ENCODE data around the gene MTO1. TPM values are rescaled to one million over a fixed set of nuclear protein-coding genes. Genes with fewer than 3 reads are reported as not detected.
"Not testable (repeated sequence)": the region's sequence is repeated elsewhere in the genome, so short reads cannot be mapped to it uniquely, and the experiment has no call there.

MTO1 gene
- total RNA-seq, 4 donors from 2014 or later: 19.5 to 27.8 (median 24.3) TPM

- H3K9me3 ChIP-seq: no peaks in the 10 kb centered on the region
- no peaks in the 10 kb centered on the region for H3K4me1 ChIP-seq
- H3K27me3 ChIP-seq: no peaks in the 10 kb centered on the region
- H3K36me3 ChIP-seq: no peaks in the 10 kb centered on the region
- WGBS, 2 donors: 82 to 90% methylated on average over 12 of the region's 12 CpGs
- DNase-seq: no peak
- intact Hi-C loops (cut with DNase I): no loop called here
- no peak overlapping the region for H3K4me3 ChIP-seq
- no peak for TF ChIP-seq POLR2A (IDR thresholded peaks at IDR 0.05)
- TF ChIP-seq, protein P1, sequence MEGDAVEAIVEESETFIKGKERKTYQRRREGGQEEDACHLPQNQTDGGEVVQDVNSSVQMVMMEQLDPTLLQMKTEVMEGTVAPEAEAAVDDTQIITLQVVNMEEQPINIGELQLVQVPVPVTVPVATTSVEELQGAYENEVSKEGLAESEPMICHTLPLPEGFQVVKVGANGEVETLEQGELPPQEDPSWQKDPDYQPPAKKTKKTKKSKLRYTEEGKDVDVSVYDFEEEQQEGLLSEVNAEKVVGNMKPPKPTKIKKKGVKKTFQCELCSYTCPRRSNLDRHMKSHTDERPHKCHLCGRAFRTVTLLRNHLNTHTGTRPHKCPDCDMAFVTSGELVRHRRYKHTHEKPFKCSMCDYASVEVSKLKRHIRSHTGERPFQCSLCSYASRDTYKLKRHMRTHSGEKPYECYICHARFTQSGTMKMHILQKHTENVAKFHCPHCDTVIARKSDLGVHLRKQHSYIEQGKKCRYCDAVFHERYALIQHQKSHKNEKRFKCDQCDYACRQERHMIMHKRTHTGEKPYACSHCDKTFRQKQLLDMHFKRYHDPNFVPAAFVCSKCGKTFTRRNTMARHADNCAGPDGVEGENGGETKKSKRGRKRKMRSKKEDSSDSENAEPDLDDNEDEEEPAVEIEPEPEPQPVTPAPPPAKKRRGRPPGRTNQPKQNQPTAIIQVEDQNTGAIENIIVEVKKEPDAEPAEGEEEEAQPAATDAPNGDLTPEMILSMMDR (IDR thresholded peaks at IDR 0.05): no peak
- H3K27ac ChIP-seq: no peak overlapping the region
These were observed 87.2 kb downstream of the MTO1 start for GRCh38 chr6:73548458-73549446.

DNA sequence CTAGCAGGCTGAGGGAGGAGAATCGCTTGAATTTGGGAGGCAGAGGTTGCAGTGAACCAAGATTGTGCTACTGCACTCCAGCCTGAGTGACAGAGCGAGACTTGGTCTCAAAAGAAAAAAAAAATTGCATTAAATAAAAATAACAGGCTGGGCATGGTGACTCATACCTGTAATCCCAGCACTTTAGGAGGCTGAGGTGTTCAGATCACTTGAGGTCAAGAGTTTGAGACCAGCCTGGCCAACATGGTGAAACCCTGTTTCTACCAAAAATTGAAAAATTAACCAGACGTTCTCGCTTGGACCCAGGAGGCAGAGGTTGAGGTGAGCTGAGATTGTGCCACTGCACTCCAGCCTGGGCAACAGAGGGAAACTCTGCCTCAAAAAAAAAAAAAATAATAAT, 89.6 kb downstream of the MTO1 start:
- H3K4me1 ChIP-seq; H3K4me3 ChIP-seq; H3K9me3 ChIP-seq; intact Hi-C loops (cut with DNase I); H3K27ac ChIP-seq; H3K36me3 ChIP-seq; DNase-seq; H3K27me3 ChIP-seq: not testable (repeated sequence)
- 87 to 96% methylated on average over 4 of the region's 4 CpGs for WGBS, 2 donors

- intact Hi-C loops (cut with DNase I); H3K27ac ChIP-seq; H3K4me3 ChIP-seq; H3K9me3 ChIP-seq; H3K36me3 ChIP-seq; DNase-seq; H3K27me3 ChIP-seq; H3K4me1 ChIP-seq: not testable (repeated sequence)
- WGBS, 2 donors: 93 to 94% methylated on average over 4 to 11 of the region's 11 CpGs
These were observed 93.9 kb downstream of the MTO1 start for GRCh38 chr6:73555380-73555949.

DNA sequence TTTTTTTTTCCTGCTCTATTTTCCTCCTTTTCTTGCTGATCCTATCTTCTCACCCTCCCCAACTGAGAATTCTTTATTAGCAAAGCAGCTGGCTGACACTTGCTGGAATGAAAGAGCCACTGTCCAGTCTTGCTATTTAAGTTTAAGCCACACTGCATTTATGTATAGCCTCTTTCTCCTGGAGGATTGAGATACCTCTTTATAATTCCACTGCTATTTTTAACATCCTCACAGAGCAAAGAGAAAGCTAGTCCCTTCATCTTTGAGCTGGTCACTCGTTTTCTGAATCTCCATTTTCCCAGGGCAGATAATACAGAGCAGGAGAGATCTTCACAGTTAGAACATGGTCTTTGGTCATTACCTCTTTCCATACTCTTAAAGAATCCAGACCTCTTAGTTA, 95.3 kb downstream of the MTO1 start:
- TF ChIP-seq POLR2A (IDR thresholded peaks at IDR 0.05): no peak
- TF ChIP-seq, protein P1 (IDR thresholded peaks at IDR 0.05): no peak
- H3K27me3 ChIP-seq: no peaks in the 10 kb centered on the region
- peaks cover 0 to 7% (median 0%) of the 10 kb centered on the region in 3 donors for H3K4me1 ChIP-seq
- H3K36me3 ChIP-seq: no peaks in the 10 kb centered on the region
- no peaks in the 10 kb centered on the region for H3K9me3 ChIP-seq
- H3K4me3 ChIP-seq: no peak overlapping the region
- no peak for DNase-seq
- 59 to 73% methylated on average over 1 of the region's 1 CpG for WGBS, 2 donors
- intact Hi-C loops (cut with DNase I): no loop called here
- no peak overlapping the region for H3K27ac ChIP-seq

Small RNA genes within 50 kb of the gene (small RNA-seq; reads per million reads assigned to genes)
- 0 reads per million in 4 donors for gene AL603910.2
- gene RN7SL827P: 0 reads per million in 4 donors
- 0 reads per million in 4 donors for gene RNU6-975P

Other genes starting within 250 kb of the MTO1 start
- not detected for gene KHDC1L, start 236.2 kb upstream of the MTO1 start, total RNA-seq
- 1 to 10 TPM in 2 of 4 donors, under 1 TPM in 1, not detected in 1; 0.30 to 1.9 (median 1.6) TPM for gene KHDC1, start 198.5 kb upstream of the MTO1 start, total RNA-seq
- not detected for gene DPPA5, start 107.5 kb upstream of the MTO1 start, total RNA-seq
- gene KHDC3L, start 99.1 kb upstream of the MTO1 start, total RNA-seq: not detected
- under 1 TPM in 1 of 4 donors, not detected in 3; 0.35 TPM for gene OOEP, start 91.8 kb upstream of the MTO1 start, total RNA-seq
- 1 to 10 TPM in 2 of 4 donors, under 1 TPM in 1, not detected in 1; 0.11 to 3.4 (median 1.5) TPM for gene DDX43, start 66.9 kb upstream of the MTO1 start, total RNA-seq
- 10 to 100 TPM in 2 of 4 donors, 1 to 10 TPM in 2; 3.0 to 15.4 (median 10.1) TPM for gene CGAS, start 9.4 kb upstream of the MTO1 start, total RNA-seq
- over 10,000 TPM in 1 of 4 donors, 1,000 to 10,000 TPM in 3; 4,136 to 11,610 (median 7,059) TPM for gene EEF1A1, start 59.3 kb downstream of the MTO1 start, total RNA-seq
- gene SLC17A5, start 192.3 kb downstream of the MTO1 start, total RNA-seq: 10 to 100 TPM in 2 of 4 donors, 1 to 10 TPM in 2; 6.7 to 13.7 (median 9.9) TPM
- gene CD109, start 234.5 kb downstream of the MTO1 start, total RNA-seq: 10 to 100 TPM; 27.0 to 57.9 (median 41.3) TPM

All from esophagus squamous epithelium (tissue), 5 donors.